Bronchial epithelial cell (primary cell): Measurements from ENCODE around the gene RAB33A. TPM values are rescaled to one million over a fixed set of nuclear protein-coding genes. Genes with fewer than 3 reads are reported as not detected.

Experiments used
- DNase-seq: peaks from one replicate; pipeline ENCODE4 v3.0.0-alpha.2; 2010; ENCODE audit warnings: low read depth
- FAIRE-seq: peaks from 2 replicates; lab custom pipeline; 2011; peaks lifted over from hg19 to GRCh38; lab: Jason Lieb, UNC
- H3K27me3 ChIP-seq: 2 replicates; pipeline ENCODE4 v1.5.1; 2011; ENCODE audit warnings: low read length; ENCODE audit not compliant: control insufficient read depth, insufficient read depth
- H3K36me3 ChIP-seq: 2 replicates; pipeline ENCODE4 v1.5.1; 2011; ENCODE audit warnings: low read length; ENCODE audit not compliant: control insufficient read depth, insufficient read depth
- H3K4me3 ChIP-seq: 2 replicates; pipeline ENCODE4 v1.5.1; 2011; ENCODE audit warnings: mild to moderate bottlenecking, low read depth, low read length, control low read depth
- total RNA-seq: library from RNA; depleted of rRNA; stranded (reverse); fragments of >200 nt; gene quantifications from 2 replicates; pipeline ENCODE4 v1.2.1, GENCODE V29; 2014
- TF ChIP-seq, protein P1 (sequence below): IDR thresholded peaks from 2 replicates; pipeline ENCODE4 v1.5.1; 2011; ENCODE audit warnings: mild to moderate bottlenecking, moderate library complexity, low read length, control low read depth, inconsistent platforms; ENCODE audit not compliant: insufficient read depth, severe bottlenecking

The RAB33A gene
- total RNA-seq, 1 donor from 2014 or later = 0.26 TPM

DNA sequence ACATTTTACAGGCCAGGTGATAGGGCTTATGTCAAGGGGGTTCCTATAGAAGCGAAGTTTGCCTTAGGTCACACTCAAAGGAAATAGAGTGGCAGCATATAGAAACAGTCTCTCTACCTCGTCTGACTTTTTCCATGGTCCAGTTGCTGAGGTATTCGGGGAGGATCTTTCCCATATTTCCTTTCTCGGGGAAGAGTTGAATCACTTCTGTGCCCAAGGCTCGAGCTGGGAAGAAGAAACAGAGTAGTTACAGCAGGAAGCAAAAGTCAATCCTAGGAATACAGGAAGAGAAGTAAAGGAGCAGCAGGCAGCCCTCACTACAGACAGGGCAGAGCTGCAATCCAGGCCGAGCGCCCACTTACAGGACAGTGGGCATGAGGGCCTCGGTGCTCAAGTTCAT, 34.8 kb upstream of the RAB33A start:
- no peak for FAIRE-seq
- TF ChIP-seq, protein P1, sequence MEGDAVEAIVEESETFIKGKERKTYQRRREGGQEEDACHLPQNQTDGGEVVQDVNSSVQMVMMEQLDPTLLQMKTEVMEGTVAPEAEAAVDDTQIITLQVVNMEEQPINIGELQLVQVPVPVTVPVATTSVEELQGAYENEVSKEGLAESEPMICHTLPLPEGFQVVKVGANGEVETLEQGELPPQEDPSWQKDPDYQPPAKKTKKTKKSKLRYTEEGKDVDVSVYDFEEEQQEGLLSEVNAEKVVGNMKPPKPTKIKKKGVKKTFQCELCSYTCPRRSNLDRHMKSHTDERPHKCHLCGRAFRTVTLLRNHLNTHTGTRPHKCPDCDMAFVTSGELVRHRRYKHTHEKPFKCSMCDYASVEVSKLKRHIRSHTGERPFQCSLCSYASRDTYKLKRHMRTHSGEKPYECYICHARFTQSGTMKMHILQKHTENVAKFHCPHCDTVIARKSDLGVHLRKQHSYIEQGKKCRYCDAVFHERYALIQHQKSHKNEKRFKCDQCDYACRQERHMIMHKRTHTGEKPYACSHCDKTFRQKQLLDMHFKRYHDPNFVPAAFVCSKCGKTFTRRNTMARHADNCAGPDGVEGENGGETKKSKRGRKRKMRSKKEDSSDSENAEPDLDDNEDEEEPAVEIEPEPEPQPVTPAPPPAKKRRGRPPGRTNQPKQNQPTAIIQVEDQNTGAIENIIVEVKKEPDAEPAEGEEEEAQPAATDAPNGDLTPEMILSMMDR = no peak
- Histone ChIP-seq H3K27me3 (no peaks in the 10 kb centered on the region), H3K4me3 (no peak overlapping the region), H3K36me3 (peaks cover 6% of the 10 kb centered on the region)
- no peak for DNase-seq

DNA sequence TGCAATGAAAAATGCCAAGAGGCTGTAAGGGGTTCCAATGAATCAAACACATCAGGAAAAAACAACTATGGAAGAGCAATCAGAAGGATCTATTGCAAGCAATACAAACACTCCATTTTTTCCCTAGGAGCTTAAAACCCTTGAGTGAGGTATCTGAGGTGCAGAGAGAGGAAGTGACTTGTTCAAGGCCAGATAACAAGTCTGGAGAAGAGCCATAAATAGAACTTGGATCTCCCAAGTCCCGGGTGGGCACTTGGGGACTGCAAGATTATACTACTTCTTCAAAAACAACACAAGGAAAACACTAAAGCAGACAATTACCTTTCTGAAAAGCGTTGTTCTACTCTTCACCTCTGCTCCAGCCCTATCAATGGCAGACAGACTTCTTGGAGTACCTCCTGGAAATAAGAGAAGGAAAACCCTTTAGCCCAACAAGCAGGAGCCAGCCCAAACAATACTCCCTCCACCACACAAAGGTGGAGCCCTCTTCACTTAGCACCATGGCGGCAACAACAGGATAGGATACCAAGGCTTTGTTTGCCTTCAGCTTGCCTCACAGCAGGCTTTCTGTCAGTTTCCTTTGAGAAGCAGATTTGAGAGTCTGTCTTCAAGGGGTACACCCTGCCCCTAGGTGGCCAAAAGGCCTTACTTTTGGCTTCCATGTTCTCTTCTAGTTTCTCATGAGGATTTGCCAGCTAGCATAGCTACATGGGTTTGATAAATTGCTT, 32.1 kb upstream of the RAB33A start:
- FAIRE-seq (no peak), DNase-seq (no peak)
- H3K36me3 ChIP-seq = peaks cover 8% of the 10 kb centered on the region
- no peaks in the 10 kb centered on the region for H3K27me3 ChIP-seq
- TF ChIP-seq, protein P1 = no peak
- H3K4me3 ChIP-seq = no peak overlapping the region

DNA sequence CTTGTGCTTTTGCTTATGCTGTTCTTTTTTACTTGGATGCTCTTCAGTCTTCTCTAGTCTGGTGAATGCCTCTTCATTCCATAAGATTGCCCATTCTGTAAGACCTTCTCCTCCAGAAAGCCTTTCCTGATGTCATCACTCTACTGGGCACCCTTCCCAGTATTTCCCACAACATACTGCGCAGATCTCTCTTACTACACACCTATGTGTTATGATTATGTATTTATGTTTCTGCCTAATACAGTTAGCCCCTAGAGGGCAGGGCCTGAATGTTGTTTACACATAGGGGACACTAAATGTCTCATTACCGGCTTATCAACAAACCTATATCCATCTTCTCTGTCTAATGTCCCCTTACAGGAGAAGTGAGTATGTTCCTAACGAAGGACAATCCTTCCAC, 27.3 kb upstream of the RAB33A start:
- H3K4me3 ChIP-seq = no peak overlapping the region
- H3K36me3 ChIP-seq = peaks cover 3% of the 10 kb centered on the region
- no peak for FAIRE-seq
- no peaks in the 10 kb centered on the region for H3K27me3 ChIP-seq
- TF ChIP-seq, protein P1 = no peak
- peak; percentile 47 for DNase-seq

DNA sequence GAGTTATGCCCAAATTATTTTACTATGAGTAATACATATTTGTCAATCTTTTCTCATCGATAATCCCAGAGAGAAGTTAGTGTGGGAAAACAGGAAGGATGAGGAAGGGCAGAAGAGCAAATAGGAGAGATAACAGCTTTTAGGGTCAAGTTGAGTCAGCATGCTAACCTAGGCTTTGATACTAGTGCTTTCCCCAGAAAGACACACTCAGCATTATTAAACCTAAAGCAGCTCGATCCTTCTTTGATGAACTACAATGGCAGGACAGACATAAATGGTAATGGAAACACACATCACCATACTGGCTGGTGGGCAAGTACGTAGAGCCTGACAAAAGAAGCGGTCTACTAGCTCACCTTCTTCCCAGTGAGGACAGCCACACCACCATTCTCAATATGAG, 26.6 kb upstream of the RAB33A start:
- Histone ChIP-seq H3K27me3 (no peaks in the 10 kb centered on the region), H3K4me3 (no peak overlapping the region), H3K36me3 (peaks cover 3% of the 10 kb centered on the region)
- TF ChIP-seq, protein P1 = no peak
- FAIRE-seq = no peak
- peak; percentile 32 for DNase-seq

DNA sequence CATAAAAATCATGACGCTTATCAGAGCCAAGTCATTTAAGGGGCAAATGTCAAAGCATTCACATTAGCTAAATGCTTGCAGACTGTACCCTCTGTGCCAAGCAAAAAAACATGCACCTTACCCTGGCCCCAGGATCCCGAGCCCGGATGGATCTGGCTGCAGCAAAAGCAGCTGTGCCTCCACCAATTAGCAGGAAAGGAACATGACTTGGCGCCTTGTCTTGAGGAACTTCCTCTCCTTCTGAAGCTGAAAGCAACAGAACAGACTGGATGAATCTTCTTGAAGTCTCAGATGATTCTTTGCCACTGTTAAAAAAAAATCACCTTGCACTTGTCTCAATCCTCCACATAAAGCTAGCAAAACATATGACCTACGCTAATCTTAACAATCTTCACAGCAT, 24.1 kb upstream of the RAB33A start:
- no peak for DNase-seq
- FAIRE-seq = no peak
- no peaks in the 10 kb centered on the region for H3K27me3 ChIP-seq
- TF ChIP-seq, protein P1 = no peak
- no peaks in the 10 kb centered on the region for H3K36me3 ChIP-seq
- H3K4me3 ChIP-seq = no peak overlapping the region

DNA sequence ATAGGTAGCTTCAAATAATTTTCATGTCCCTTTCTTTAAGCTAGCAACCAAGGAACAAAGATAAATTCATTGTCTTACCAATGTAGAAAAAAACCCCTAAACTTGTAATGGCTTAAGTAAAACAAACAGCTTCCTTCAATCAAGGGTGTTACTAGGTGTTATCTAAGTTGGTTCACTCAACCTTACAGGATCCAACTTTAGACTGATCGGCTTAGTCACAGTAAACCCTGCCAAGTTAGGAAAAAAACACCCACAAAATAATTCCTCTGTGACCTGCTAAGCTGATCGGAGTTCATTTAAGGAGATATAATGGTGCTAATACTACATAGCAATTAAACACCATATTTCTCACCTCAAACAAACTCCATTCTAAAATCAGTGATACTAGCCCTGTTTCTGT, 16.2 kb upstream of the RAB33A start:
- no peak for FAIRE-seq
- peak; percentile 8 for DNase-seq
- TF ChIP-seq, protein P1 = no peak
- Histone ChIP-seq H3K36me3 (no peaks in the 10 kb centered on the region), H3K27me3 (no peaks in the 10 kb centered on the region), H3K4me3 (no peak overlapping the region)
